HCT116 (cell line): Measurements from ENCODE around the gene EIF3I. TPM values are rescaled to one million over a fixed set of nuclear protein-coding genes. Genes with fewer than 3 reads are reported as not detected.
A peak's percentile ranks its signal among the peaks of the same experiment; 100 is the strongest.

Experiments
- ATAC-seq: fragments of 200-7000 bp; cut with Tn5 transposase; 2 replicates; pipeline ENCODE4 v1.9.1; 2020; ENCODE audit warnings: mild to moderate bottlenecking, moderate library complexity
- BruUV-seq: library from RNA; stranded (reverse); fragments of 400-500 nt; replicated peaks from 2 replicates; lab custom pipeline; 2021; lab: Mats Ljungman, UMichigan
- CTCF ChIA-PET: fragments of 300-600 bp; sonication (Branson Sonifier 250); formaldehyde crosslinking; loops from one replicate; lab custom pipeline; 2021; ENCODE audit warnings: antibody characterized with exemption; lab: Charles Lee
- POLR2A ChIA-PET: fragments of 300-600, 350-600 bp; sonication (Branson Sonifier 250); formaldehyde crosslinking; loops from one replicate; lab custom pipeline; 2021; ENCODE audit warnings: antibody characterized with exemption; lab: Charles Lee
- RAD21 ChIA-PET, 2 experiments: fragments of 300-600 bp; sonication (Branson Sonifier 250); formaldehyde crosslinking; loops; one replicate each; lab custom pipeline; 2023; ENCODE audit warnings: low total read pairs in 2 of 2; ENCODE audit not compliant: uncharacterized antibody in 2 of 2, unreplicated experiment in 2 of 2, low non-redundant PET in 1 of 2; lab: Charles Lee
- DNase-seq: peaks from one replicate; pipeline ENCODE4 v3.0.0-alpha.2; 2010; ENCODE audit warnings: low read depth, low spot score
- H2AFZ ChIP-seq: fragments of 200-600 bp; shearing (Covaris generic), sonication (generic); 2 replicates; pipeline ENCODE4 v1.6.1; 2017; ENCODE audit warnings: low read depth, mixed run types, mixed read lengths, antibody characterized with exemption, low read length; ENCODE audit not compliant: poor library complexity, severe bottlenecking
- H3K27ac ChIP-seq: 2 replicates; pipeline ENCODE4 v1.5.1; 2012; ENCODE audit warnings: low read depth, low read length
- H3K27me3 ChIP-seq: fragments of 200-600 bp; sonication (generic); 2 replicates; pipeline ENCODE4 v1.6.1; 2016; ENCODE audit warnings: mixed run types, low read length, mixed read lengths; ENCODE audit not compliant: insufficient read depth
- H3K36me3 ChIP-seq, 2 experiments: fragments of 200-500 bp in 1 of 2; fragments of 200-600 bp in 1 of 2; sonication (Bioruptor generic) in 1 of 2; sonication (generic) in 1 of 2; 2 replicates each; pipeline versions ENCODE4 v1.5.1 to v1.6.1; 2014 to 2016; ENCODE audit warnings: low read length in 2 of 2, inconsistent platforms in 1 of 2, mixed read lengths in 1 of 2, mixed run types in 1 of 2; ENCODE audit not compliant: insufficient read depth in 2 of 2, control insufficient read depth in 1 of 2
- H3K4me1 ChIP-seq, 2 experiments: fragments of 200-600 bp in 1 of 2; sonication (generic) in 1 of 2; 2 replicates each; pipeline versions ENCODE4 v1.5.1 to v1.6.1; 2012 to 2017; ENCODE audit warnings: low read length in 2 of 2, inconsistent platforms in 1 of 2, mild to moderate bottlenecking in 1 of 2, mixed read lengths in 1 of 2, mixed run types in 1 of 2, moderate library complexity in 1 of 2; ENCODE audit not compliant: insufficient read depth in 2 of 2, control insufficient read depth in 1 of 2
- H3K4me2 ChIP-seq: fragments of 200-600 bp; sonication (generic); 2 replicates; pipeline ENCODE4 v1.6.1; 2017; ENCODE audit warnings: mixed run types, low read length, mixed read lengths
- H3K4me3 ChIP-seq, 2 experiments: fragments of 200-600 bp in 1 of 2; sonication (generic) in 1 of 2; replicated peaks in 1 of 2; 2 replicates each; pipeline ENCODE4 v1.5.1; 2011 to 2016; ENCODE audit warnings: low read length in 2 of 2, control low read depth in 1 of 2, low read depth in 1 of 2, mild to moderate bottlenecking in 1 of 2, mixed read lengths in 1 of 2, mixed run types in 1 of 2
- H3K79me2 ChIP-seq: fragments of 200-600 bp; sonication (generic); 2 replicates; pipeline ENCODE4 v1.6.1; 2017; ENCODE audit warnings: mild to moderate bottlenecking, mixed run types, low read length, moderate library complexity, mixed read lengths; ENCODE audit not compliant: insufficient read depth
- H3K9ac ChIP-seq: fragments of 200-600 bp; sonication (generic); 2 replicates; pipeline ENCODE4 v1.6.1; 2016; ENCODE audit warnings: low read length, mixed read lengths
- H3K9me2 ChIP-seq: fragments of 200-600 bp; sonication (generic), shearing (Covaris generic); 2 replicates; pipeline ENCODE4 v1.6.1; 2017; ENCODE audit warnings: mixed run types, mild to moderate bottlenecking, moderate library complexity; ENCODE audit not compliant: insufficient read depth
- H3K9me3 ChIP-seq, 2 experiments: fragments of 200-500 bp in 1 of 2; fragments of 200-600 bp in 1 of 2; sonication (Bioruptor generic) in 1 of 2; sonication (generic) in 1 of 2; 2 replicates each; pipeline ENCODE4 v1.6.1; 2014 to 2017; ENCODE audit warnings: low read length in 2 of 2, mixed read lengths in 2 of 2, inconsistent platforms in 1 of 2, low read depth in 1 of 2, mild to moderate bottlenecking in 1 of 2, mixed run types in 1 of 2, moderate library complexity in 1 of 2; ENCODE audit not compliant: control insufficient read depth in 1 of 2, insufficient read depth in 1 of 2
- H4K20me1 ChIP-seq: fragments of 200-600 bp; sonication (generic), shearing (Covaris generic); 2 replicates; pipeline ENCODE4 v1.6.1; 2017; ENCODE audit warnings: mixed run types, mild to moderate bottlenecking, moderate library complexity; ENCODE audit not compliant: insufficient read depth
- ELF1 ChIP-seq: IDR thresholded peaks from 2 replicates; pipeline ENCODE4 v1.6.1; 2012; ENCODE audit warnings: low read depth, borderline replicate concordance
- EZH2 ChIP-seq: fragments of 200-600 bp; sonication (generic); IDR thresholded peaks from 2 replicates; pipeline ENCODE4 v1.6.1; 2017; ENCODE audit warnings: antibody characterized with exemption, mixed run types
- EZH2phosphoT487 ChIP-seq: fragments of 200-600 bp; IDR thresholded peaks from 2 replicates; pipeline ENCODE4 v1.6.1; 2018; ENCODE audit warnings: antibody characterized with exemption, borderline replicate concordance
- POLR2A ChIP-seq: IDR thresholded peaks from 2 replicates; pipeline ENCODE4 v1.7.0; 2011; ENCODE audit warnings: borderline replicate concordance; ENCODE audit not compliant: insufficient read depth, insufficient read length; ENCODE audit errors: extremely low read depth
- REST ChIP-seq: IDR thresholded peaks from 2 replicates; pipeline ENCODE4 v1.6.1; 2012; ENCODE audit warnings: low read depth
- SIN3A ChIP-seq: IDR thresholded peaks from 2 replicates; pipeline ENCODE4 v1.6.1; 2012; ENCODE audit warnings: low read depth
- SP1 ChIP-seq: IDR thresholded peaks from 2 replicates; pipeline ENCODE4 v1.6.1; 2012; ENCODE audit warnings: low read depth
- YY1 ChIP-seq: IDR thresholded peaks from 2 replicates; pipeline ENCODE4 v1.6.1; 2011; ENCODE audit warnings: low read length, low read depth, moderate library complexity, mild to moderate bottlenecking; ENCODE audit not compliant: insufficient replicate concordance; ENCODE audit errors: extremely low read depth
- ZFX ChIP-seq: fragments of 450-650 bp; IDR thresholded peaks from 2 replicates; pipeline ENCODE4 v1.6.1; 2017
- intact Hi-C: fragments of 100-400 bp; cut with micrococcal nuclease; formaldehyde crosslinking; loops from 2 replicates; pipeline ENCODE4 v1.10.0; 2022
- total RNA-seq: library from RNA; stranded (reverse); gene quantifications from one replicate; pipeline ENCODE4 v1.2.1, GENCODE V29; 2021; ENCODE audit not compliant: unreplicated experiment

The EIF3I gene
- total RNA-seq, 1 experiment from 2014 or later = 323 TPM

- Histone ChIP-seq H4K20me1 (no peaks in the 10 kb centered on the region), H3K36me3 (no peaks in the 10 kb centered on the region), H3K27me3 (no peaks in the 10 kb centered on the region)
- RAD21 ChIA-PET = no interaction called here
- TF ChIP-seq POLR2A (no peak), SP1 (no peak), EZH2 (no peak), YY1 (no peak)
- TF ChIP-seq, all 23 proteins: peak for 0
- H3K79me2 ChIP-seq = no peaks in the 10 kb centered on the region
- no peak for DNase-seq
- H3K9ac ChIP-seq = no peak overlapping the region
- H3K9me3 ChIP-seq = no peaks in the 10 kb centered on the region
- H3K4me2 ChIP-seq = no peak overlapping the region
- no peak overlapping the region for H3K27ac ChIP-seq
- no peaks in the 10 kb centered on the region for H3K9me2 ChIP-seq
- H3K4me3 ChIP-seq = no peak overlapping the region
- no peak for ATAC-seq
- ChIA-PET CTCF (interaction anchor here (1.0 kb wide), 1 partner anchor 15 kb away, joined by 3 read pairs; no protein-coding TSS in a partner anchor), POLR2A (no interaction called here)
- no TSS peak for BruUV-seq
- H3K4me1 ChIP-seq = peaks cover 3 to 18% of the 10 kb centered on the region in 2 experiments
- intact Hi-C loops = no loop called here
- H2AFZ ChIP-seq = no peak overlapping the region
Measured at GRCh38 chr1:32263744-32264143, 41.5 kb downstream of the EIF3I start.

- H3K9me2 ChIP-seq = no peaks in the 10 kb centered on the region
- no peak overlapping the region for H3K9ac ChIP-seq
- H3K9me3 ChIP-seq = no peaks in the 10 kb centered on the region
- ChIA-PET RAD21 (no interaction called here), POLR2A (interaction anchor here (0.6 to 1.0 kb wide), 2 partner anchors 23 to 1209 kb away, joined by 3 to 4 read pairs; no protein-coding TSS in a partner anchor), CTCF (interaction anchor here (1.2 kb wide), 1 partner anchor 19 kb away, joined by 3 read pairs; the partner anchor contains the start of gene FAM167B)
- H4K20me1 ChIP-seq = no peaks in the 10 kb centered on the region
- H3K4me3 ChIP-seq = no peak overlapping the region
- no peak overlapping the region for H2AFZ ChIP-seq
- H3K27me3 ChIP-seq = no peaks in the 10 kb centered on the region
- no TSS peak for BruUV-seq
- intact Hi-C loops = no loop called here
- DNase-seq = no peak
- H3K36me3 ChIP-seq = no peaks in the 10 kb centered on the region
- TF ChIP-seq ELF1 (no peak), ZFX (no peak), YY1 (no peak), REST (no peak), SIN3A (no peak), EZH2phosphoT487 (no peak), POLR2A (no peak)
- no peak overlapping the region for H3K4me2 ChIP-seq
- no peaks in the 10 kb centered on the region for H3K79me2 ChIP-seq
- ATAC-seq = 0 out of 2 replicates have a peak, but pooled peaks have one; percentile 19
- H3K4me1 ChIP-seq = peaks cover 3 to 18% of the 10 kb centered on the region in 2 experiments
- H3K27ac ChIP-seq = no peak overlapping the region
Measured at GRCh38 chr1:32265846-32266245, 43.6 kb downstream of the EIF3I start.
